SJCRH30 (cell line): ENCODE data around the gene MGA. TPM values are rescaled to one million over a fixed set of nuclear protein-coding genes. Genes with fewer than 3 reads are reported as not detected.

Experiments used
- DNase-seq, 2 experiments: peaks; one replicate each; pipeline ENCODE4 v3.0.0-alpha.2; 2015 to 2020
- H3K27ac ChIP-seq: fragments of 250-450 bp; sonication (Bioruptor Pico); 2 replicates; pipeline ENCODE4 v1.5.1; 2020; ENCODE audit warnings: mild to moderate bottlenecking, moderate library complexity
- H3K27me3 ChIP-seq: fragments of 250-450 bp; sonication (Bioruptor Pico); 2 replicates; pipeline ENCODE4 v1.5.1; 2020; ENCODE audit warnings: mild to moderate bottlenecking, moderate library complexity
- H3K36me3 ChIP-seq: fragments of 250-450 bp; sonication (Bioruptor Pico); 2 replicates; pipeline ENCODE4 v1.5.1; 2020; ENCODE audit warnings: mild to moderate bottlenecking, moderate library complexity
- H3K4me1 ChIP-seq: fragments of 250-450 bp; sonication (Bioruptor Pico); 2 replicates; pipeline ENCODE4 v1.5.1; 2020; ENCODE audit warnings: mild to moderate bottlenecking, moderate library complexity
- H3K4me3 ChIP-seq: fragments of 250-450 bp; sonication (Bioruptor Pico); 2 replicates; pipeline ENCODE4 v1.5.1; 2020; ENCODE audit warnings: mild to moderate bottlenecking, moderate library complexity
- H3K9me3 ChIP-seq: fragments of 250-450 bp; sonication (Bioruptor Pico); replicated peaks from 2 replicates; pipeline ENCODE4 v1.5.1; 2020; ENCODE audit warnings: mild to moderate bottlenecking, moderate library complexity
- total RNA-seq: library from RNA; depleted of rRNA; stranded (reverse); fragments of >200 nt; shearing (Covaris generic); gene quantifications from 2 replicates; pipeline ENCODE4 v1.2.3, GENCODE V29; 2014

The MGA gene
- total RNA-seq, 1 experiment from 2014 or later: 83.6 TPM

DNA sequence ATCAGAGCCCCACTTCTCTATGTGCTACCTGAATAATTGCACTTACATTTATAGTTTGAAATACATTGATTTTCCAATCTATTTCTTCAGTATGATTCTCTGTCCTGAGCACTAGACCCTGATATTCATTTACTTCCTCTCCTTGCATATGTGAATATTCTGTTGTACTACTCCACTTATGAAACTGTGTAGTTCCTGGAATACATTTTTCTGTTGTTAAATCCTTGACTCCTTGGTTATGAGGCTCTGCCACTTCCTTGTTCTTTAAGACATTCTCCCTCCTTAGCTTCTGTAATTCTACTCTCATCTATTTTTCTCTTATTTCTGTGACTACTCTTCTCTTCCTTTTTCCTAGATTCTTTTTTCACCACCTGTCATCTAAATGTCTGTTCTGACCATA is 12.9 kb upstream of the MGA start:
- DNase-seq: no peak

DNA sequence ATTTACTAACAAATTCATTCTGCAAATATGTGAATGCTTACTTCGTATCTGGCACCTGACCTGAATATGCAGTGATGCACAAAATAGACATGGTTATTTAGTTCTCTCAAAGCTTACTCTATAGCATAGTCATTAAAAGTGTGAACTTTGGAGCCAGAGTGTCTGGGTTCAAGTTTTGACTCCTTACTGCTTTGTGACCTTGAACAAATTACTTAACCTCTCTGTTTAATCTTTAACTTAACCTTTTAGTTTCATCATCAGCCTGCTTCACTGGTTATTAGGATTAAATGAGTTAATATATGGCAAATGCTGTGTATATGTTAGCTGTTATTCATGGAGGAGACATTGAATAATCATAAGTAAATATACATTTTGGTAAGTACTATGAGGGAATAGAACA is 12.1 kb upstream of the MGA start:
- no peaks in the 10 kb centered on the region for H3K36me3 ChIP-seq
- no peak for DNase-seq
- no peaks in the 10 kb centered on the region for H3K9me3 ChIP-seq
- no peak overlapping the region for H3K4me3 ChIP-seq
- H3K27ac ChIP-seq: no peak overlapping the region
- H3K27me3 ChIP-seq: no peaks in the 10 kb centered on the region
- no peaks in the 10 kb centered on the region for H3K4me1 ChIP-seq

More for the DNA sequence above, 12.9 kb upstream of the MGA start:
- H3K4me1 ChIP-seq: no peaks in the 10 kb centered on the region
- no peak overlapping the region for H3K27ac ChIP-seq
- H3K27me3 ChIP-seq: no peaks in the 10 kb centered on the region
- H3K4me3 ChIP-seq: no peak overlapping the region
- H3K36me3 ChIP-seq: no peaks in the 10 kb centered on the region
- H3K9me3 ChIP-seq: no peaks in the 10 kb centered on the region

DNA sequence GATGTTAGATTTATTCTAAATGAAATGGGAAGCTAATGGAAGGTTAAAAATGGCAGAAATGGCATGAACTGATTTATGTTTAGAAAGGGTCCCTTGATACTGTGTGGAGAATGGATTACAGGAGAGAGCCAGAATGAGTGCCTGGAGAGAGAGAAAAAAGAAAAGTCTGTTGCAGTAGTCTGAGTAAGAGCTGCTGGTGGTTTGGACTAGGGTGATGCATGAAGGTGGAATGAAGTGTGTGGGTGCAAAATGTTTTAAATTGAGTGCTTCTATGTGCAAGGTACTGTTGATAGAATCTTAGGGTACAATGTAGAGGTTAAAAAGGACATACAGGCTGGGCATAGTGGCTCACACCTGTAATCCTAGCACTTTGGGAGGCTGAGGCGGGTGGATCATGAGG is 11.4 kb upstream of the MGA start:
- Histone ChIP-seq H3K36me3 (no peaks in the 10 kb centered on the region), H3K27ac (no peak overlapping the region), H3K27me3 (no peaks in the 10 kb centered on the region), H3K9me3 (no peaks in the 10 kb centered on the region), H3K4me3 (no peak overlapping the region), H3K4me1 (no peaks in the 10 kb centered on the region)
- DNase-seq: no peak

DNA sequence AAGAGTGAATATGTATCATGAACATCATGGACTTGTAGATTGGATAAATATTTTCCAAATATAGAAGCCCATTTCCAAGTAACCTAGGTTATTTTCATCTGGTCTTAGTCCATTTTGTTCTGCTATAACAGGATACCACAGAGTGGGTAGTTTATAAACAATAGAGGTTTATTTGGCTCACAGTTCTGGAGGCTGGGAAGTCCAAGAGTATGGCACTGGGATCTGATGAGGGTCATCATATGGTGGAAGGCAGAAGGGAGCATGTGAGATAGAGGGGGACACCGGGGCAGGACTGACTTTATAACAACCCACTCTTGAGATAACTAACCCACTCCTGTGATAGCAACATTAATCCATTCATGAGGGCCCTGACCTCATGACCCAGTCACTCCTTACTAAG is 9.4 kb upstream of the MGA start:
- no peaks in the 10 kb centered on the region for H3K27me3 ChIP-seq
- H3K4me3 ChIP-seq: no peak overlapping the region
- H3K27ac ChIP-seq: no peak overlapping the region
- no peaks in the 10 kb centered on the region for H3K9me3 ChIP-seq
- H3K4me1 ChIP-seq: no peaks in the 10 kb centered on the region
- DNase-seq: no peak
- H3K36me3 ChIP-seq: no peaks in the 10 kb centered on the region

DNA sequence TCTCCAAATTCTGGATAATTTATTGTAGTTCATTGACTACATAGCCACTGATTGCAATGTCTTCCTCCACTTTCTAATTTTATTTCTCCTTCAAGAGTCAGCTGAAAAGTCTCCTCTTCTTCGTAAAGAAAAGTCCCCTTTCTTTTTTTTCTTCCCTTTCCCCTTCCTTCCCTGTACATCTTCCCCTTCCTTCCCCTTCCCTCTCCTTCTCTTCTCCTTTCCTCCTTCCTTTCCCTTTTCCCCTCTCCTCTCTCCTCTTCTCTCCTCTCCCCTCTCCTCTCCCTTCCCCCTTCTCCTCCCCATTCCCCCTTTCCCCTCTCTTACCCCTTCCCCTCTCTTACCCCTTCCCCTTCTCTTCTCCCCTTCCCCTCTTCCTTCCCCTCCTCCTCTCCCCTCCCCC is 8.8 kb upstream of the MGA start:
- H3K9me3 ChIP-seq: no peaks in the 10 kb centered on the region
- H3K27ac ChIP-seq: no peak overlapping the region
- H3K4me3 ChIP-seq: no peak overlapping the region
- no peak for DNase-seq
- H3K36me3 ChIP-seq: no peaks in the 10 kb centered on the region
- no peaks in the 10 kb centered on the region for H3K27me3 ChIP-seq
- H3K4me1 ChIP-seq: no peaks in the 10 kb centered on the region

DNA sequence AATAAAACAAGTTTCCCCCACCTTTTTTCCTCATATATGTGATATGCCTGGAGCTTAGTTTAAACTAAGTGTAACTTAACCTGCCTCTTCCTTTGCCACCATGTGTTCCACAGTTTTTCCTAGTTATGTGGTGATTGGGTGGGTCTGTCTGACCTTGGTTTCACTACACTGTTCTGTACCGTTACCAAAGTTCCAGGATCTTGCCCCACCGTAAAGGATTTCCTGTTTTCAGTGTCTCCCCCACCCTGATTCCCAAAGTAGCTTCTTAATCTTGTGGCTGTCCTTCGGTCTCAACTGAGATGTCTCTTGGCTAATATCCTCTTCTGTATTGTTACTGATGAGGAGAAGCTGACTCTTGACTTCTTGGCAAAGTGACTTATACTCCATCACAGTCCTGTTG is 6.4 kb upstream of the MGA start:
- no peak for DNase-seq
- Histone ChIP-seq H3K27me3 (no peaks in the 10 kb centered on the region), H3K4me3 (no peak overlapping the region), H3K27ac (no peak overlapping the region), H3K4me1 (no peaks in the 10 kb centered on the region), H3K36me3 (no peaks in the 10 kb centered on the region), H3K9me3 (no peaks in the 10 kb centered on the region)

DNA sequence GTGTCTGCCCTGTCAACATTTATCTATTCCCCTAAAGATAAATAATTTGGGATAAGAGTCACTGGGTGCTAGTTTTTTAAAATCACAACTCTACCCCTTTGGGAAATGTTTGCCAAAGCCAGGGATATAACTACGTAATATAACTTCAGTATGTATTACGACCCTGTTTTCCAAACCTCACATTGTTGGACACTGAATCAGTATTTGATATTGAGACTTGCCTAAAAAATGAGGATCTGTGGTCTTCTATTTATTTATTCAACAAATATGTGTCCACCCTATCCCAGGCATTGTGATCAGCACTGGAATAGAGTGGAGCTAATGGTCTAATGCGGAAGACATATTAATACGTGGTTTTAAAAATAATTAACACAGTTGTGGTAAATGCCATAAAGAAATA is 4.5 kb upstream of the MGA start:
- Histone ChIP-seq H3K27ac (no peak overlapping the region), H3K27me3 (no peaks in the 10 kb centered on the region), H3K36me3 (no peaks in the 10 kb centered on the region), H3K9me3 (no peaks in the 10 kb centered on the region), H3K4me3 (no peak overlapping the region), H3K4me1 (no peaks in the 10 kb centered on the region)
- DNase-seq: no peak

DNA sequence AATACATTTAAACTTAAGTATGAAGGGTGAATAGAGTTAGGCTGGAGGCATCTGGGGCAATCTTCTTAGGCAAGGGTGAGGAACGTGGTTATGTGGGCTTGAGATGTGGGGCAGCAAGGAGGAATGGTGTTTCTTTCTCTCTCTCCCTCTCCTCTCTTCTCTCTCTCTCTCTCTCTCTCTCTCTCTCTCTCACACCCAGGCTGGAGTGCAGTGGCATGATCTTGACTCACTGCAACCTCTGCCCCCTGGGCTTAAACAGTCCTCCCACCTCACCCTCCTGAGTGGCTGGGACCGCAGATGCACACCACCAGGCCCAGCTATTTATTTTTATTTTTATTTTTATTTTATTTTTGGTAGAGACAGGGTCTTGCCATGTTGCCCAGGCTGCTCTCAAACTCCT is 4.0 kb upstream of the MGA start:
- H3K4me3 ChIP-seq: no peak overlapping the region
- no peak overlapping the region for H3K27ac ChIP-seq
- no peaks in the 10 kb centered on the region for H3K36me3 ChIP-seq
- H3K9me3 ChIP-seq: no peaks in the 10 kb centered on the region
- DNase-seq: no peak
- no peaks in the 10 kb centered on the region for H3K4me1 ChIP-seq
- no peaks in the 10 kb centered on the region for H3K27me3 ChIP-seq

DNA sequence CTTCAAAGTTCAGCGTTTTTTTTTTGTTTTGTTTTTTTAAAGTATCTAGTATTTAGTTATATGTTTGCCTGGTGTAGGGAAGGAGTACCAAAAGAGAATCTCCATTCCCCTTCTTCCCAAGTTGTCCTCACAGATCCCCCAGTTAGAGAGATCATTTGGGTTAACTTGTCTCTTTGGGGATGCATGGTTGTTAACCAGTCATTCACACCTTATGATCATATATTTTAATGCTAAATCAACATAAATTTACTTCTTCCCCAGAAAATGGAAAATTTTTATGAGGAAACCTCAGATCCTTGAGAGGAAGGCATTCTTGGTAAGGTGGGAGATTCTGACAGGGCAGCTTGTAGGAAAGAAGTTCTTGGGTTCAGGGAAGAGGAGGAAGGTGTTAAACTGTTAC is 1.5 kb upstream of the MGA start:
- Histone ChIP-seq H3K9me3 (no peaks in the 10 kb centered on the region), H3K4me3 (no peak overlapping the region), H3K27me3 (no peaks in the 10 kb centered on the region), H3K4me1 (no peaks in the 10 kb centered on the region), H3K27ac (no peak overlapping the region), H3K36me3 (no peaks in the 10 kb centered on the region)
- DNase-seq: no peak

DNA sequence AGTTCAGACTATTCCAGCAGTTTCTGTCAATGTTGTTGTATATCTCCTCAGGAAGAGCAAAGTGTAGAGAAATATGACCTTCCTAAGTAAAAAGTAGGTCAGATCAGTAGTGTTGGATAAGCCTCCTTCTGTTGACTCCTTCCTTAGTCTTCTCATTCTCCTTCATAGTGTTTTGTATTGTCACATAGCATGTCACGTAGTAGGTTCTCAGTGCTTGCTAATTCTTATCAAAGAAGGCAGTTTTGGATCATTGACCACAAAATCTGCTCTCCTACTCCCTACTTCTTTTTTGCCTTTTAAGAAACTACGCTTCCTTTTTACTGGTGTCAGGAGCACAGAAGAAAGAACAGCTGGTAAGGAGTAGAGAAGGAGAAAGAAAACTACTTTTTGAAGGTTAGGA is 1.0 kb upstream of the MGA start:
- Histone ChIP-seq H3K27me3 (no peaks in the 10 kb centered on the region), H3K9me3 (no peaks in the 10 kb centered on the region), H3K36me3 (no peaks in the 10 kb centered on the region), H3K4me1 (no peaks in the 10 kb centered on the region), H3K27ac (no peak overlapping the region), H3K4me3 (no peak overlapping the region)
- no peak for DNase-seq

DNA sequence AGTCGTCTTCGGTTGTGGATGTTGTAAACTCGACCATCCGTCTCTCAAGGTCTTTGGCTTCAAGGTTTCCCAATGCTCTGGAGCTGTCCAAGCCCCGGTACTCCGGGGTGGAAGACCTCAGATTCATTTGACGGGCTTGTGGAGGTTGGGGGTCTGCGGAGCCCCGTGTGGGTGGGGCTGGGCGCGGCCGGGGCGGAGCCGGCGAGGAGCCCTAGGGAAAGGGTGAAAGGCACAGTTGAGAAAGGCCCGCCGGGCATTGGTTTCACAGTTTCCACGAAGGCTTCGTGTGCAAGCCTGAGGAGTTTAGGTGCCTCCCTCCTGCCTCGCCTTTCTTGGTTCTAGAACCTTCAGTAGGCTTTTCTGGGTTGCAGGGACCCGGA is 360 bp upstream of the MGA start:
- Histone ChIP-seq H3K36me3 (no peaks in the 10 kb centered on the region), H3K4me1 (no peaks in the 10 kb centered on the region), H3K4me3 (peak overlapping the region; percentile 63), H3K9me3 (no peaks in the 10 kb centered on the region), H3K27ac (peak overlapping the region; percentile 56; the same call in 1 of the 2 replicates), H3K27me3 (no peaks in the 10 kb centered on the region)
- no peak for DNase-seq

DNA sequence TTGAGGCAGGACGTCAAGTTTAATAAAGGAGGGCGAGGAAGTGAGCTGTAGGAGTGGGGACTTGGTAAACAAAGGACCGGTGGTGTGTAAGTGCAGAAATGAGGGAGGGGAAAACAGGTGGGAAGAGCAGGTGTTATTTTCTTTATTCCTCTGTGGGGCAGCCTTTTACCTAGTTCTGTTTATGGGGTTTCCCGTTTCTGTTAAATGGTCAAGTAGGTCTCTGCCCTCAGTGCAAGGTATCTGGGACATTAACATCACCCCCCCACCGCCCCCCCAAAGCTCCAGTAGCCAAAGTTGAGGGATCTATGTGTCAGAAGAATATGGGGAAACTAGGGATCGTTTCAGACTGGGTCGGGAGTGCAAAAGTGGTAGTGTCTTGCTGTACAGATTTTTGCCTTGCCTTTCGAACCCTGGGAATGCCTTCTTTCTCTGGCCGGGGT is 893 bp downstream of the MGA start:
- no peaks in the 10 kb centered on the region for H3K36me3 ChIP-seq
- H3K27me3 ChIP-seq: no peaks in the 10 kb centered on the region
- H3K9me3 ChIP-seq: no peaks in the 10 kb centered on the region
- no peak for DNase-seq
- H3K4me3 ChIP-seq: peak overlapping the region; percentile 63
- H3K4me1 ChIP-seq: no peaks in the 10 kb centered on the region
- peak overlapping the region; percentile 56 for H3K27ac ChIP-seq

DNA sequence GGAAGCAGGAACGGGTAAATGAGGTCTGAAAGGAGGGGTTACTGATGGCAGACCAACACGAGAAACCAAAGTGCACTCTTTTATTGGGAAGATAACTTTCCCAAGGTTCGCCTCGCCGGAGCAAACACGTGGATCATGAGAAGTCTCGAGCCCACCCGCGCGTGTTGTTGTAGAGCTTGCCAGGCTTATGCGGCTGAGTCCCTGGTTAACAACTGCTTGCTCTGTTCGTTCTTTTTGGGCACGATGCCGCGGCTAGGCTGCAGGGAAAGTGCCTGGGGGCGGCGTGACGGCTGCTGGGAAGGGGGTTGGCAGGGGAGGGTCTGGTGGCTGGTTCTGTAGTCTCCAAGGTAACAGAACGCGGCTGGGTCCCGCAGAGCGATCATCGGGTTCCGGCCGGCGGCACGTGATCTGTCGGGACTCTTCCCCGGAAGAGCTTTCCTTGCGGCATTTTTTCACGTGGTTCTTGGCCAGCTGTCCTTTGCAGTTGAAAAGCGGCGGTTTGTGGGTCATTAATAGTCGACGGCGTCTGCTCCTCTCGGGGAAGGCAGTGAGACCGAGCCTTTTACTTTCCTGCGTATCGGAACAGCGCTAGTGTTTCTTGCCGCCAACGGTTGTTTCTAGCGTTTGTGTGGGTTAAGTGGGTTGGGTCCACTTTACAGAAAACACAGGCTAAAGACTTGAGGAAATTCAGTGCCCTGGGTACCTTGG is 1.5 kb downstream of the MGA start:
- peaks cover 4% of the 10 kb centered on the region for H3K4me1 ChIP-seq
- no peaks in the 10 kb centered on the region for H3K9me3 ChIP-seq
- H3K27ac ChIP-seq: peak overlapping the region; percentile 56
- peak overlapping the region; percentile 63 for H3K4me3 ChIP-seq
- DNase-seq: peak; percentile 88 to 92
- no peaks in the 10 kb centered on the region for H3K27me3 ChIP-seq
- H3K36me3 ChIP-seq: no peaks in the 10 kb centered on the region

DNA sequence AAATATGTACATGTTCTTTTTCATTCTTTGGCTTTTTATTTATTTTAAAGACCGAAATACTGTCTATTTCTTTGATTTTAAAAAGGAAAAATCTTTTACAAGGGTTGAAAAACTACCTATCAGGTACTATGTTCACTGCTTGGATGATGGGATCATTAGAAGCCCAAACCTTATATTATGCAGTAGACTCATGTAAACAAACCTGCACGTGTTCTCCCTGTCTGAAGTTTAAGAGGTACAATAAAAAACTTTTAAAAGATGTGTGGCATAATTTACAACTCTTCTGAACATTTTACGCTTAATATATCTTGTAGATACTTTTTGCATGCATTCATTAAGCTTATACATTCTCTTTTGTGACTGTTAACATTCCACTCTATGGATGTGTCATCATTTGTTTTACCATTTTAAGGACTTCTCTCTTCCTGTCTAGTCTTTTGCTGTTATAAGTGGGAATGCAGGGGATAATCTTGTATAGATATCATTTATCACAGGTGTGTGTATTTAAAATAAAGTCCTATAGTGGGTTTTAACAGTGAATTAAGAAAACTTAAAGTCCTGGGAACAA is 6.2 kb downstream of the MGA start:
- Histone ChIP-seq H3K4me3 (no peak overlapping the region), H3K36me3 (peaks cover 15% of the 10 kb centered on the region), H3K27ac (no peak overlapping the region), H3K9me3 (no peaks in the 10 kb centered on the region), H3K27me3 (no peaks in the 10 kb centered on the region), H3K4me1 (peaks cover 9% of the 10 kb centered on the region)
- no peak for DNase-seq

DNA sequence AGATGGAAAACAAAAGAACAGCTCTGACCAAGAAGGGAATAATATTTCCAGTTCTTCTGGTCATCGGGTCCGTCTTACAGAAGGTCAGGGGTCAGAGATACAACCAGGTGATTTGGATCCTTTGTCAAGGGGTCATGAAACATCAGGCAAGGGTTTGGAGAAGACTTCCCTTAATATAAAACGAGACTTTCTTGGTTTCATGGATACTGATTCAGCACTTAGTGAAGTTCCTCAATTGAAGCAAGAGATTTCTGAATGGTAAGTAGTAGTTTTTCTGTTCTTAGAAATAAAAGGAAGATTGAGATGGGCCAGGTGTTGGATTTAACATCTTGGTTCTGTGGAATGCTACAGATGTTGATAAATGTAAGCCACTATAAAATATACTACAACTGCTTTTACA is 9.5 kb downstream of the MGA start:
- Histone ChIP-seq H3K4me1 (peaks cover 19% of the 10 kb centered on the region), H3K36me3 (peaks cover 22% of the 10 kb centered on the region), H3K9me3 (no peaks in the 10 kb centered on the region), H3K4me3 (no peak overlapping the region), H3K27ac (no peak overlapping the region), H3K27me3 (no peaks in the 10 kb centered on the region)
- no peak for DNase-seq
